Measurements from ENCODE around the gene WASHC1.
A peak's percentile ranks its signal among the peaks of the same experiment; 100 is the strongest.
"Not testable (repeated sequence)": the region's sequence is repeated elsewhere in the genome, so short reads cannot be mapped to it uniquely, and the experiment has no call there.

The WASHC1 gene

GRCh38 chr9:29356-29755 is at the start of gene WASHC1:
Gene WASHC1 (minus strand): TSS chr9:29456. CDS start chr9:24999, 4,457 bp downstream.
- DNase-seq (ENCODE audit: low spot score in 2 of 2); H3K4me1 Mint-ChIP-seq; H3K36me3 Mint-ChIP-seq; H3K27me3 Mint-ChIP-seq; H3K4me3 Mint-ChIP-seq; H3K27ac Mint-ChIP-seq; H3K9me3 Mint-ChIP-seq; ATAC-seq (ENCODE audit: low read depth): not testable (repeated sequence)

GRCh38 chr9:78333-78732 is 49.1 kb upstream of the WASHC1 start:
- not testable (repeated sequence) for H3K27ac Mint-ChIP-seq; ATAC-seq (ENCODE audit: low read depth); H3K9me3 Mint-ChIP-seq; H3K4me3 Mint-ChIP-seq; H3K27me3 Mint-ChIP-seq; DNase-seq (ENCODE audit: low spot score in 2 of 2); H3K4me1 Mint-ChIP-seq; H3K36me3 Mint-ChIP-seq

- ATAC-seq (ENCODE audit: low read depth); H3K4me1 Mint-ChIP-seq; H3K4me3 Mint-ChIP-seq; DNase-seq (ENCODE audit: low spot score in 2 of 2); H3K9me3 Mint-ChIP-seq; H3K27ac Mint-ChIP-seq; H3K27me3 Mint-ChIP-seq; H3K36me3 Mint-ChIP-seq: not testable (repeated sequence)
These were observed 47.1 kb upstream of the WASHC1 start for GRCh38 chr9:76389-76788.

GRCh38 chr9:73900-74525 is 44.8 kb upstream of the WASHC1 start:
- peak overlapping the region; percentile 56 for H3K4me3 Mint-ChIP-seq
- not testable (repeated sequence) for H3K36me3 Mint-ChIP-seq; H3K9me3 Mint-ChIP-seq; H3K27ac Mint-ChIP-seq; H3K4me1 Mint-ChIP-seq; ATAC-seq (ENCODE audit: low read depth); DNase-seq (ENCODE audit: low spot score in 2 of 2); H3K27me3 Mint-ChIP-seq

GRCh38 chr9:73076-73899 is 44.0 kb upstream of the WASHC1 start:
- not testable (repeated sequence) for H3K9me3 Mint-ChIP-seq; H3K27ac Mint-ChIP-seq; H3K4me1 Mint-ChIP-seq; H3K36me3 Mint-ChIP-seq; ATAC-seq (ENCODE audit: low read depth); H3K27me3 Mint-ChIP-seq
- H3K4me3 Mint-ChIP-seq = peak overlapping the region; percentile 8
- DNase-seq (ENCODE audit: low spot score in 2 of 2) = peak in 1 of 2 donors; percentile 22

- ATAC-seq (ENCODE audit: low read depth) = peak; percentile 53
- not testable (repeated sequence) for H3K36me3 Mint-ChIP-seq; H3K4me3 Mint-ChIP-seq; DNase-seq (ENCODE audit: low spot score in 2 of 2); H3K27me3 Mint-ChIP-seq; H3K9me3 Mint-ChIP-seq; H3K4me1 Mint-ChIP-seq; H3K27ac Mint-ChIP-seq
These were observed 33.9 kb upstream of the WASHC1 start for GRCh38 chr9:63031-63629.

- H3K9me3 Mint-ChIP-seq; ATAC-seq (ENCODE audit: low read depth); H3K27ac Mint-ChIP-seq; DNase-seq (ENCODE audit: low spot score in 2 of 2); H3K4me1 Mint-ChIP-seq; H3K4me3 Mint-ChIP-seq; H3K27me3 Mint-ChIP-seq; H3K36me3 Mint-ChIP-seq: not testable (repeated sequence)
These were observed 23.4 kb upstream of the WASHC1 start for GRCh38 chr9:52678-53077.

- H3K9me3 Mint-ChIP-seq; DNase-seq (ENCODE audit: low spot score in 2 of 2); H3K4me1 Mint-ChIP-seq; H3K36me3 Mint-ChIP-seq; ATAC-seq (ENCODE audit: low read depth); H3K27ac Mint-ChIP-seq; H3K27me3 Mint-ChIP-seq; H3K4me3 Mint-ChIP-seq: not testable (repeated sequence)
These were observed 19.1 kb upstream of the WASHC1 start for GRCh38 chr9:48190-48842.

- not testable (repeated sequence) for DNase-seq (ENCODE audit: low spot score in 2 of 2); H3K27ac Mint-ChIP-seq; H3K9me3 Mint-ChIP-seq; ATAC-seq (ENCODE audit: low read depth); H3K27me3 Mint-ChIP-seq; H3K36me3 Mint-ChIP-seq; H3K4me3 Mint-ChIP-seq; H3K4me1 Mint-ChIP-seq
These were observed 17.5 kb upstream of the WASHC1 start for GRCh38 chr9:46639-47271.

GRCh38 chr9:46164-46563 is 16.9 kb upstream of the WASHC1 start:
- not testable (repeated sequence) for H3K4me3 Mint-ChIP-seq; DNase-seq (ENCODE audit: low spot score in 2 of 2); H3K9me3 Mint-ChIP-seq; H3K27me3 Mint-ChIP-seq; H3K27ac Mint-ChIP-seq; ATAC-seq (ENCODE audit: low read depth); H3K4me1 Mint-ChIP-seq; H3K36me3 Mint-ChIP-seq

- not testable (repeated sequence) for H3K36me3 Mint-ChIP-seq; H3K4me3 Mint-ChIP-seq; H3K27ac Mint-ChIP-seq; ATAC-seq (ENCODE audit: low read depth); H3K9me3 Mint-ChIP-seq; DNase-seq (ENCODE audit: low spot score in 2 of 2); H3K4me1 Mint-ChIP-seq
- H3K27me3 Mint-ChIP-seq = peaks cover 10% of the 10 kb centered on the region
These were observed 16.1 kb upstream of the WASHC1 start for GRCh38 chr9:45180-45878.

GRCh38 chr9:44416-44815 is 15.2 kb upstream of the WASHC1 start:
- not testable (repeated sequence) for ATAC-seq (ENCODE audit: low read depth); H3K27ac Mint-ChIP-seq; DNase-seq (ENCODE audit: low spot score in 2 of 2); H3K36me3 Mint-ChIP-seq; H3K9me3 Mint-ChIP-seq; H3K4me3 Mint-ChIP-seq; H3K4me1 Mint-ChIP-seq
- H3K27me3 Mint-ChIP-seq = peaks cover 11% of the 10 kb centered on the region

GRCh38 chr9:43636-44035 is 14.4 kb upstream of the WASHC1 start:
- not testable (repeated sequence) for H3K9me3 Mint-ChIP-seq; H3K4me3 Mint-ChIP-seq; H3K27ac Mint-ChIP-seq; ATAC-seq (ENCODE audit: low read depth); H3K36me3 Mint-ChIP-seq; H3K4me1 Mint-ChIP-seq; DNase-seq (ENCODE audit: low spot score in 2 of 2)
- peaks cover 10% of the 10 kb centered on the region for H3K27me3 Mint-ChIP-seq

All from memory B cell (primary cell).